ENCODE measurements around the gene TMEM212. TPM values are rescaled to one million over a fixed set of nuclear protein-coding genes. Genes with fewer than 3 reads are reported as not detected.

TMEM212 gene
- not detected in 2 replicates for total RNA-seq

DNA sequence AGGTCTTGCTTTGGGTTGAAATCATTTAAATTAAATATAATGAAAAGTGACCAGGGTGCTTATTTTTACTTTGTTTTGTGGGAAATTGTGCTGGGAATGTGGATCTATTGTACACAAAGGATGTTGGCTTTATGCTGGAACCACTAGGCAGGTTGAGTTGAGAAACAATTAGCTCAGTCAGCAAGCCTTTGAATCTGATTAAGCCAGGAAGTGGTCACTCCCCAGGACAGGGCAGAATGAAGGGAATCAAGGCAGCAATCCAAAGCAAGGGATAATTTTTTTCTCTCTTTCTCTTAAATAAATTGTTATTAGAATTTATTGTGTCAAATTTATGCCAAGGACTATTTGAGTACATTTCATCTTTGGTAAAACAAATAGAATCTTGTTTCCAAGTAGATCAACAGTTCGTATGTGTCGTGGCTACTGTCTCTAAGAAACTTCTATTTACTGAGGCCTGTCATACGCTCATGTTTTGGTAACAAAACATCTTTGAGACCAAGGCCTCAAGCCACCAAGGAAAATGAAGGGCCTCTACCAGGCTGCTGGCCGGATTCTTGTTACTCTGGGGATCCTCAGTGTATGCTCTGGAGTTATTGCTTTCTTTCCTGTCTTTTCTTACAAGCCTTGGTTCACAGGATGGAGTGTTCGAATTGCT lies at the start of gene TMEM212:
Gene TMEM212, plus strand, starts transcription at position 486 of the 655 bp plus-strand sequence. Its CDS starts 35 bp downstream, at position 521.
- DNase-seq (ENCODE audit: low read depth): peak; percentile 83

DNA sequence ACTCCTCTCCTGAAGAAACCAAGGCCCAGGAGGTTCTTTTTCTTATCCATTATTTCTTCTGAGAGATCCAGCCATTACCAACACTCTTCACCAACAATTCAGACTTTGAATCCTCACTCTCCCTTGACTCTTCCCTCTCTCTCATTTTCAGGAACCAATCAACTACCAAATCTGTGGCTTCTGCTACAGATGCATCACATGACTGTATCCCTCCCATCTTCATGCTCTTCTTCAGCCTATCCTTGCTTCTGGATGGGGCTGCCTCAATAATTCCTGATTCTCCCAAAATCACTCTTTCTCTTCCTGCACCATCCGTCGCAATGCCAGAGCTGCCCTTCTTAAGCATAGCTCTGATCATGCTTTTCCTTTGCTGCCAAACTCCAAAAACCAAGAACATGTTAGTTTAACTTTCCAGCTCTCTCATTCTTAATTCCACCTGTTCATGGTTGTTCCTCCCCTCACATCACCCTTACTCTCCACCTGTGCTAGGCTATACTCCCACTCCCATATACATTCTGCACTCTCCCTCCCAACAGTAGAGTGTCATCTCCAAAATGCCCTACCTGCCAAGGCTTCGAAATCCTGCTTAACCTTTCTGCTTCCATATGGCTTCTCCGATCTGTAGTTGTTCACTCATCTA lies 46.4 kb upstream of the TMEM212 start:
- no peak for DNase-seq (ENCODE audit: low read depth)

DNA sequence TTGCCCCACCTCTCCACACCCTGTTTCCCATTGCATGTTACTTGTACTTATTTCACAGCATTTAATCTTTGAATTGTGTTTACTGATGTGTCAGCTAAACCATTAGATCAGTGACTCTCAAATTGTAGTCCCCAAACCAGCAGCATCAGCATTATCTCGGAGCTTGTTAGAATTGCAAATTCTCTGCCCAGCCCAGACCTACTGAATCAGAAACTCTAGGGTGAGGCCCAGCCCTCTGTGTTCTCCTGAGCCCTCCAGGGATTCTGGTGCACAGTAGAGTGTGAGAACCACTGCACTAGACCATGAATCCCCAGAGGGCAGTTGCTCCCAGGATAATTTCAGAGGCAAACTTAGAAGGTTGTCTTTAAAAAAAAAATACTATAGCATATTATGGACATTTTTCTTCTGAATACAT lies 45.9 kb upstream of the TMEM212 start:
- DNase-seq (ENCODE audit: low read depth): peak; percentile 51

DNA sequence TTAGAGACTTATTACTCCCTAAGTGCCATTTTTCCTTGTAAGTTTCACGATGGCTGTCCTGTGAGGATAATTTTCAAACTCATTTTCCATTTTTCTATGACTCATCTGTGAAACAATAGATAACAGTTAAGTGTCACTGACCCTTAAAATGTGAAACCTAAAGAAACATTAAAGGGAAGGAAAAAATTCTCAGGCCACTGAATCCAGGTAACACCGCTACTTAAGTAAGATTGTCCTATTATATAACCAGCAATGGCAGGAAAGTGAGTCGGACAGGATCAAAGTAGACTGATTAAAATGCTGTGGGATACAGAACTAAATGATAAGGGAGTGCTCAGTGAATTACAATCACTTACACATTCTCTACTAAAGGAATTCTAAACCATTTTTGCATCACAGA lies 45.3 kb upstream of the TMEM212 start:
- no peak for DNase-seq (ENCODE audit: low read depth)

DNA sequence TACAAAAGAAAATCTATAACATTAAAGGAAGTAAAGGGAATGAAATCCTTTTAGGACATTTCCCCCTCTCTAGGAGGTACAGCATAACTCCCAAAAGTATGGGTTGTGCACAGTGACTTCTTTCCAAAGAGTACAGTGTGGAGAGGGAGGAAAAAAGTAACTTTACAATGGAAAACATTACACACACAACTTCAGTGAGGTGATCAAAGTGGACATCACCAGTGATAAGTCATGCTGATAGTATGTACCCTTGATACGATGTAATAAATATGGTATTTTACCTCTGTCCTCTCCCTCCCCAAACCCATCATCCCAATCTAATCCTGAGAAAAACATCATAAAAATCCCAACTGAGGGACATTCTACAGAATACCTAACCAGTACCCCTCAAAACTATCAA lies 43.6 kb upstream of the TMEM212 start:
- no peak for DNase-seq (ENCODE audit: low read depth)

DNA sequence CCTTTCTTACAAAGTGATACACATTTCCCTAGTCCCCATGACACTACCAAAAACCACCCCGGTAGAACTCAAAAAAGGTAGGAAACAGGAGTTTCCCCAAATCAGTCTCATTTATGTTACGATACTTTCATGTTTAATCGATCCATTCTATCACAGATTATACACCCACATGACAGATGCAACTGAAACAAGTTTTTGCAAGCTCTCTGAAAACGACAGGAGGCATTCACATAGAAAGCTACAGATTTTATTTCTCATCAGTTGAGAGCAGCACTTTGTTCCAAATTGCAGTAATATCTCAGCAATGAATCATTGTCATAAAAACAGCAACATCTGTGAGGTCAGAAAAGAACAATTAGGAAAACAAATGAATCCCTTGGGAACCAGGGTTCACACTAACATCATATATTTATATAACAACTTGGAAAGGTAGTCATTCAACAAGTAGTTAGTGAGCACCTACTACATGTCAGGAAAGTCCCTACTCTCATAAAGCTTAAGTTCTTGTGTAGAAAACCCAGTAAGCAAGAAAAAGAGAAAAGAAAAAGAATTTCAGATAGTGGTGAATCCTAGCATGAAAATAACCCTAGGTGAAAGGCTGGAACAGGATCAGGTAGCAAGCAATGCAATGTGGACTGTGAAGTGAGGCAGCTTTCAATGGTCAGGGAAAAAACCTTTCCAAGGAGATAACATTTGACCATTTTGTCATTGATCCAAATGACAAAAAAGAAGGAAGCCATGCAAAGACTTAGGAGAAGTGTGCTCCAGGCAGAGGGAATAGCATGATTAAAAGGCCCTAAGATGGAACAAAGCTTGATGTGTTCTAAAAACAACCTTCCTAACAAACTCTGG lies 41.2 kb upstream of the TMEM212 start:
- peak; percentile 95 for DNase-seq (ENCODE audit: low read depth)

DNA sequence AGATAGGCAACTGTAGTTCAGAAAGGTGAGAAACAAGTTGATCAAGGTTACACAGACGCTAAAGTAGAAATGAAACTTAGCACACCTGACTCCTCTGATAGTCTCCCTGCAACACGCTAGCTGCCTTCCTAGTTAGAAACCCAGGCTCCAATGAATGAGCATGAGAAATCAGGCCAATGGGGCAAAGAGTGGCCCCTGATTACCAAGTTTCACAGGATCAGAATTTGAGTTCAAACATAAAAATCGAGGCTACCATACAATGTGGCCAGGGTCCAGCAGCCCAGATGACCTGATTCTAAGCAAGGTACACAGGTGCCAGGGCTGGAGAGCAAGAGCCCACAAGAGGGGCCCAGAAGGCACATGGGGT lies 40.6 kb upstream of the TMEM212 start:
- no peak for DNase-seq (ENCODE audit: low read depth)

DNA sequence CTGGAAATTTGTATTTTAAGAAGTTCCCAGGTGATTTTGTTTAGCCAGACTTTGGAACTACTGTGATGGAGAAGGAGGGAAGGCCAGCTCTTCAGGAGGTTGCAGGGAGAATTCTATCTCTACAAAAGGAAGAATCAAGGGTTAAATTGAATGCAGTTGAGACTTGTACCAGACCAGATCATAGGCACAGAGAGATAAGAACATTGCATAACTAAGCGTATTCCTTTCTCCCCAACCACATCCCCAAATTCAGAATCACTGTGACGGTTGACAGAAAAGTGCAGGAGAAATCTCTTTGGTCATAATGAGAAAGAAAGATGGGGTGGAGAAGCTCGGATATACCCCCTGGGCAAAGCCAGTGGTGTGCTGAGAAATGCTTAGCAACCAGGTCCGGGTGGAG lies 40.1 kb upstream of the TMEM212 start:
- DNase-seq (ENCODE audit: low read depth): no peak

DNA sequence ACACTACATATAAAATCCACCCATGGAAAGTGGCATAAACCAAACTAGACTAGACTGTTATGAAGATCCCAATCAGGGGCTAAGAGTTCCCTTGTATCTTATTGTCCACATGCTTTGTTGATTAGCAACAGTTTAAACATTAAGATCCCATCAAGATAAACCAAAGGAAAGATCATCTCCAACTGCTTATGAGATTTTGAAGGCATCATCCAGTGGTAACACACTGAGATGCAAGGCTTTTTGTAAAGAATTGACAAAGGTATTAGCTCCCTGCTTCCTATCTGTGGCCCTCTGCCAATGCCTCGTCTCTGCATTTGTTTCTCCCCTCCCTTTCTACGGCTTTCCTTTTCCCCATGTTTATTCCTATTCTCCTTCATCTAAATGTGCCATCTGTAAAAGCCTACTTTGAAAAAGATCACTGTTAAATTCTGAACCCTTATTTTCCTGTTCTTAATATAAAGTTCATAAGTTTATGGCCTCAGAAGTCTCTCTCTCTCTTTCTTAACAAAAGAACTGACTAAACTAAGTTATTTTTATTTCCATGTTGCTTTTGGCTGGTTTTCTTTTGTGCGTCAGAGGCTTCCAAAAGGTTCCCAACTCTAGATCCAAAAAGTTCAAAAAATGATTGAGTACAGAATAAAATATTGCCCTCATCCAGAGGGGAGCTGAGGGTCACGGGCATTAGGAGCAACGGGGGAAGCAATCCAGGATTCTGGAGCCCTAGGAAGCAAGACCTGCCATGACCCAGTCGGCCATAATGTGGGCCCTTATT lies 38.3 kb upstream of the TMEM212 start:
- DNase-seq (ENCODE audit: low read depth): no peak

DNA sequence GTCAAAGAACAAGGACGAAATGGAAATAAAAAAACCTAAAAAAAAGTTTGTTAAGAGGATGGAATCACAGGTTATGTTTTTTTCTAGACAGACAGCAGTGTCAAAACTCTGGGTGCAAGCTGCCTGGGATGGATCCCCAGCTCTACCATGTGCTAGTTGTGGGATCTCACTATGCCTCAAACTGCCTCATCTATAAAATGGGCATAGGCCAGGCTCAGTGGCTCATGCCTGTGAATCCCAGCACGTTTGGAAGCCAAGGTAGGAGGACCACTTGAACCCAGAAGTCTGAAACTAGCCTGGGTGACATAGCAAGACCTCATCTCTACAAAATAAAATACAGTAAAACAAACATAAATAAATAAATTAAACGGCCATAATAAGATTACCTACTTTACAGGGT lies 37.5 kb upstream of the TMEM212 start:
- no peak for DNase-seq (ENCODE audit: low read depth)

DNA sequence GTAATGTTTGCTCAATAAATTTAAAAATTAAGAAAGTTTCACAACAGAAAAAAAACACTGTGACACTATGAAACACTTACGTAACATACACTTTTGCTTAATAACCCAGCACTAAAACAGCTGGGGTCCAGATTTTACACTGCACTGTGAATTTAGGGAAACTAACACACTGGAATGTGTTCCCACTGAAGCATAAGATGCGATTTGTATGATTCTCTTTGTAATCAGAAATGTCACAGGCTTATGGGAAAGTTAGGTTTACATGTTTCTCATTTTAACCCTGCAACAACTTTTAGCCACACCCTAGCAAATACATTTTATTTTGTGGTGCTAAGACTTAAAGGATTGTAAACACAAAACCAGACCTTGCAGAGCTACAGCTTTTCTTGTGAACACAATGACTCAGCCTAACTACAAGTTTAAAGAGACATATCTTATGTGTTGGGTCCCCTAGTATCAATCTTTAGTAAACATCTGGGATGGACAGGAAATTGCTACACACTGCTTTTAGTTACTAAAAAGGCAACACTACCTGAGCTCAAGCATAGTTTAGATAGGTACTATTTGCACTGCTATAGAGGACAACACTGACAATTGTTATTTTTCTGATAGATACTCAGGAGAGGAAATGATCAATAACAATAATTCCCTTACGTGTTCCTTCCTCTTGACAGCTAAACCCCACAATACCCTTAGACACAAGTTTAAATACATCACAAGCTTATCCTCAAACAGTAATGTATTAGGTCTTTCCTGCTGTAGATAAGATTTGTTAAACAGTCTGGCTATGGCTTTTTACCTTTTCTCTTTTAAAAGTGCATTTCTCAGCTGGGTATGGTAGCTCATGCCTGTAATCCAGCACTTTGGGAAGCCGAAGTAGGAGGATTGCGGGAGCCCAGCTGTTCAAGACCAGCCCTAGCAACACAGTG lies 36.7 kb upstream of the TMEM212 start:
- peak; percentile 83 for DNase-seq (ENCODE audit: low read depth)

DNA sequence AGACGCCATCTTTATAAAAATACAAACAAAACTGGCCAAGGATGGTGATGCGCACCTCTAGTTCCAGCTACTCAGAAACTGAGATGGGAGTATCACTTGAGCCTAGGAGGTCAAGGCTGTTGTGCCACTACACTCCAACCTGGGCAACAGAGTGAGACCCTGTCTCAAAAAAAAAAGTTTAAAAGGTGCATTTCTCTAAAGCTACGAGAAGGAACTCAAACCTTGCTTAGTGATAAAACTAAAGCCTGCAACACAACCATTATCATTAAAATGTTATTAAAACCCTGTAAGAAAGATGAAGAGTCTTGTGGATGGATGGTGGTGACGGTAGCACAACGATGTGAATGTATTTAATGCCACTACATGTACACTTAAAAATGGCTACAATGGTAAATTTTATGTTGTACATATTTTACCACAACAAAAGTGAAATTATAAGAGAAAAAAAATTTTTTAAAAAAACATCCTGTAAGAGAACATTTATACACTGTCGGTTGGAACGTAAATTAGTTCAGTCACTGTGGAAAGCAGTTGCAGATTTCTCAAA lies 35.9 kb upstream of the TMEM212 start:
- DNase-seq (ENCODE audit: low read depth): no peak

DNA sequence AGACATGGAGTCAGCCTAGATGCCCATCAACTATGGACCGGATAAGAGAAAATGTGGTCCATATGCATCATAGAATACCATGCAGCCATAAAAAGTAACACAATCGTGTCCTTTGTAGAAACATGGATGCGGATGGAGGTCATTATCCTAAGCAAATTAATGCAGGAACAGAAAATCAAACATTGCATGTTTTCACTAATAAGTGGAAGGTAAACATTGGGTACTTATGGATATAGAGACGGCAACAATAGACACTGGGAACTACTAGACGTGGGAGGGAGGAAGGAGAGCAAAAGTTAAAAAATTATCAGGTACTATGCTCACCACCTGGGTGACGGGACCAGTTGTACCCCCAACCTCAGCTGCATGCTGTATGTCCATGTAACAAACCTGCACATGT lies 35.3 kb upstream of the TMEM212 start:
- DNase-seq (ENCODE audit: low read depth): no peak

DNA sequence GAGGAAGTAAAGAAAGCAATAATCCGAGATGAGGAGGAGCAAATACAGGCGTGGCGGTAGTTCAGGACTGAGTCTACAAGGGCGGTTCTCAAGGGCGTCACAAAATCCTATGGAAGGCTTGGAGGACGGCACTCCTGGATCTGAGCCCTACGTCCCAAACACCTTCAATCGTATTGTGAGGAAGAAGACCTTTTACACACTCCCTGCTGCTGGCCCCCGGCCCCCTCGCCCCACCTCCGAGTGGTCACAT lies 33.6 kb upstream of the TMEM212 start:
- peak; percentile 41 for DNase-seq (ENCODE audit: low read depth)

DNA sequence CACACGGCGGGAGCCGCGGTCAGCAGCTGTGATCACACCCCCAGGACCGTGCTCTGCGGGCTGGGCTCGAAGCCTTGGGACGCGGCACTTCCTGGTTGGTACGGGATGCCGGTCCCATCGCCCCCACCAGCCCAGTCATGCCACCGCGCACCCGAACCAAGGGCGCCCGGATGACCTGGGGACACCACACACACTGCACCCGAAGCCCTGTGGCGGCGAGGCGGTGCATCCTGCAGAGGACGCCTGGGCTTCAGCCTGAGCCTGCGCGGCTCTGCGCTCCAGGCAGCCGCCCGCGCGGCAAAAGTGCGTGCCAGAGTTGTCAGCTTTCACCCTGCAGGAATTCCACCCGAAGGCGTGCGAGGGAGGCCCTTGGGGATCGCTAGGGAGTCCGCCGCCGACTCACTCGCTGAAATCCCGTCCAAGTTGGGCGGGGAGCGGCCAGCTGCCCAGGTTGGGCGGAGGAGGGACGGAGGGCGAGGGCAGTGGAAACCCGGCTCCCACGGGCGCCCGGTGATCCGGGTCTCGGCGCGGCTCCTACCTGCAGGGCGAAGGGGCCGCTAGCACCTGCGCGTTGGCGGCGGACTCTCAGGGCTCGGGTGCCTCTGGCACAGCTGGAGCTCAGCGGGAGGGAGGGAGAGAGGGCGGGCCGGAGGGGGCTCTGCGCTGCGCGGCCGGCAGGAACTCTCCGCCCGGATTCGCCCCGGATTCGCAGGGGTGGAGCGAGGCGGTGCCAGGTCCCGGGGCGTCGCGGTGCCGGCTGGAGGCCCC lies 33.1 kb upstream of the TMEM212 start, which contains the start of gene PLD1:
Gene PLD1, minus strand, starts transcription at position 623 of the 768 bp plus-strand sequence. CDS start 72,432 bp downstream, outside the sequence.
- peak; percentile 74 for DNase-seq (ENCODE audit: low read depth)

DNA sequence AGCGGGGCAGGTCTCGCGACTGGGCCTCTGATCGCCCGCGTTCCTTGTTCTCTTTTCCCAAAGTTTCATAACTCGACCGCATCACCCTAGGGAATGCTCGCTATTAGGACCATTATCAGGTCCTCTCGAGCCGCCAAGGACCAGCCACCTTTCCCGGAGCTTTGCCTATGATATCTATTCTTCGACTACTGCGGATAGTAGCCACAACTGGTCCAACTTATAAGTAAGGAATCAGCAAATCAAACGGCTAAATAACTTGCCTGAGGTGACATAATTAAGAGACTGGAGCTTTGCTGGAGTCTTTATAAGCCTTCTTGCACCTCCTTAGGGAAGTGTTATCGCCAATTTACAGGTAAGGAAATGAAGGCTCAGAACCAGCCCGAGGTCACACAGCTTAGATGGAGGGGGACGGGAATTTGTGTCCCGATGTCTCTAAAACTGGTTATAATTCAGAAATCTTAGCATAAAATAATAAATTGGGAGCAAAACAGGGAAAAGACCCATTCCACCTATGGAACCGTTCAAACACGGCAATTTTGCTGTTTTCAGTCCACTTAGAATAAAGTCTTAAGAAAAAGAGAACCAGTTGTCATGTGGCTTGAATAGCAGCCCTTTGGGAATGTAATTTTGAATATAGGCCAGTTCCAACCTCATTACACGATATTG lies 32.4 kb upstream of the TMEM212 start:
- DNase-seq (ENCODE audit: low read depth): no peak

DNA sequence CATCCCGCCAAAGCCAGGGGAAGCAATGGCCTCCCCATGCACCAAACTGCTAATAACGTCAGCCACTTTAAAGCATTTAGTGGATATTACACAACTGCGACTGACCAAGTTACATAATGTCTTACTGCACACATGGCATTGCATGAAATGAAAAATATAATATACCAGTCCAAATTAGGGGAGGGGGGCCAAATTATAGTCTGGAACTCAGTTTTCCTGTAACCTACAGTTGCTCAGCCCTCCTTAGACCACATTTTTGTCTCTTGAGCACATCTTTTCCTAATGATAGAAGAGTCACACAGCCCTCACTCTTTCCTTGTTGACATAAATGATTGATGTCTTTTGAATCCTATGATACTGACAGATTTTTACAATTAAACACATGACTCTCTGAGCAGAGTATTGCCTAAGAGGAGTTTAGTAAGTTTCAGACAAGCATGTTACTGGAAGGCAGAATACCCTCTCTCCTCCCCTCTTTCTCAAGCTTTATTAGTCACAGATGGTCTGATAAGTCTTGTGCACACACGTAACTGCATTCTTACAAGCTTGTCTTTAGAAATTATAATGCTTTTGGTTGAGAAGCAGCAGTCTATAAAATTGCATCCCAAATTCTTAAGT lies 31.7 kb upstream of the TMEM212 start:
- peak; percentile 91 for DNase-seq (ENCODE audit: low read depth)

DNA sequence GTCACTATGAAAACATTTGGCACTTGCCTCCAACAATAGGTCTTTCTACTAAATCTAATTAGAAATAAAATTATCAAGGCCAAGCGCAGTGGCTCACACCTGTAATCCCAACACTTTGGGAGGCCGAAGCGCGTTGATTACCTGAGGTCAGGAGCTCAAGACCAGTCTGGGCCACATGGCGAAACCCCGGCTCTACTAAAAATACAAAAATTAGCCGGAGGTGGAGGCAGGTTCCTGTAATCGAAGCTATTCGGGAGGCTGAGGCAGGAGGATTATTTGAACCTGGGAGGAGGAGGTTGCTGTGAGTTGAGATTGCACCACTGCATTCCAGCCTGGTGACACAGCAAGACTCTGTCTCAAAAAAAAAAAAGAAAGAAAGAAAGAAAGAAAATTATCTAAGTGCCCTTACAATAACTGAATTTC lies 31.2 kb upstream of the TMEM212 start:
- DNase-seq (ENCODE audit: low read depth): peak; percentile 40

DNA sequence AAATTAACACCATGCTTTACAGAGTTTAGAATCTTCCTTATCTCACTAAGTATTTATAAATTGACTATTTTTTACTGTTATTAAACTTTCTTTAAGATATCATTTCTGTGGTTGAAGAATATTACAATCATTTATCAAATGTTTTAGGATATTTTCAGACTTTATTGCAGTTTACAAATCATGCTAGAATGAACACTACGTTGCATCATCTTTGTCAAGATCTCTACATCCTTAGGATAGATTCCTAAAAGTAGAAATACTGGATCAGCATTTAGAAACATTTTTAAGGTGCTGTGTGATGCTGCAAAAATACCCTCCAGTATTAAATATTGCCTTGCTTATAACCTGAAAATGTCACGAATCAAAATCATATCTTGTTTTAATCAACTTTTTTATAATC lies 30.3 kb upstream of the TMEM212 start:
- DNase-seq (ENCODE audit: low read depth): no peak
